ENCODE results near the gene THRB.

The THRB gene

GRCh38 chr3:24343084-24343783 lies 151.4 kb downstream of the THRB start:
- TF ChIP-seq, protein P1, sequence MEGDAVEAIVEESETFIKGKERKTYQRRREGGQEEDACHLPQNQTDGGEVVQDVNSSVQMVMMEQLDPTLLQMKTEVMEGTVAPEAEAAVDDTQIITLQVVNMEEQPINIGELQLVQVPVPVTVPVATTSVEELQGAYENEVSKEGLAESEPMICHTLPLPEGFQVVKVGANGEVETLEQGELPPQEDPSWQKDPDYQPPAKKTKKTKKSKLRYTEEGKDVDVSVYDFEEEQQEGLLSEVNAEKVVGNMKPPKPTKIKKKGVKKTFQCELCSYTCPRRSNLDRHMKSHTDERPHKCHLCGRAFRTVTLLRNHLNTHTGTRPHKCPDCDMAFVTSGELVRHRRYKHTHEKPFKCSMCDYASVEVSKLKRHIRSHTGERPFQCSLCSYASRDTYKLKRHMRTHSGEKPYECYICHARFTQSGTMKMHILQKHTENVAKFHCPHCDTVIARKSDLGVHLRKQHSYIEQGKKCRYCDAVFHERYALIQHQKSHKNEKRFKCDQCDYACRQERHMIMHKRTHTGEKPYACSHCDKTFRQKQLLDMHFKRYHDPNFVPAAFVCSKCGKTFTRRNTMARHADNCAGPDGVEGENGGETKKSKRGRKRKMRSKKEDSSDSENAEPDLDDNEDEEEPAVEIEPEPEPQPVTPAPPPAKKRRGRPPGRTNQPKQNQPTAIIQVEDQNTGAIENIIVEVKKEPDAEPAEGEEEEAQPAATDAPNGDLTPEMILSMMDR (IDR thresholded peaks at IDR 0.05; ENCODE audit: borderline replicate concordance, control extremely low read depth, extremely low read depth, insufficient read depth, missing control alignments), result no peak
- in situ Hi-C loops (cut with MboI; ENCODE audit: low sequenced_read_pairs, unreplicated experiment), result no loop called here
- no peak for DNase-seq (ENCODE audit: low spot score)

DNA sequence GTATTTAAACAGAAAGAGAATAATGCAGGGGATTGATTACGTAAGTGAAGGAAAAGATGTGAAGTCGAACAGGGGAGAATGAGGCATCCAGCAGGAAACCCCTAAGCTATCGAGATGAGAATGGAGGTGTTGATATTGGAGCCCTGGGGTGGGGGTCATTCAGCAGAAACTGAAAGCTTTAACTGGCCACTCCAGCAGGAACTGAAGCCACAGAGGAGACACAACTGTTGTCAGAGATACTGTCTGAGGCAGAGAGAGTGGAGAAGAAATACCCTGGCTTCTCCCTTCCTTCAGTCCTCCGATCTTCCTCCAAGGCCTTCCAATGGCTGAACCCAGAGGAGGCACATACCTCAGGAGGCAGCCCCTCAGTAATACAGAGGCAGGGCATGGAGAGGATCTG lies 152.4 kb downstream of the THRB start:
- DNase-seq (ENCODE audit: low spot score), result no peak
- TF ChIP-seq, protein P1 (IDR thresholded peaks at IDR 0.05; ENCODE audit: borderline replicate concordance, control extremely low read depth, extremely low read depth, insufficient read depth, missing control alignments), result no peak
- in situ Hi-C loops (cut with MboI; ENCODE audit: low sequenced_read_pairs, unreplicated experiment), result no loop called here

DNA sequence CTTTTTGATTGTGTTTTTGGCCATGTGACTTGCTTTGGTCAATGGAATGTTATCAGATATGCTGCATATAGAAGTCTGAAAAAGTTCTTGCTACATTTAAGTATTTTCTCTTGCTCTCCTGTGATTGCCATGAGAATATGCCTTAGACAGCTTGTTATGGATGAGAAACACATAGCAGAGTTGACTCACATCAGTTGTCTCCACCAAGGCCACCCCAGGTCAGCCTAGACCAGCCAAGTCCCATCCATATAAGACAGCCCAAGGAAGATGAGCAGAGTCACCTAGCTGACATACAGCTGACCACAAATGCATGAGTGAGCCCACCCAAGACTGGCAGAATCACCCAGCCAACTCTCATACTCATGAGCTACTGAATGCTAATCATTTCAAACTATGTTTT lies 153.0 kb downstream of the THRB start:
- in situ Hi-C loops (cut with MboI; ENCODE audit: low sequenced_read_pairs, unreplicated experiment), result no loop called here
- DNase-seq (ENCODE audit: low spot score), result no peak
- TF ChIP-seq, protein P1 (IDR thresholded peaks at IDR 0.05; ENCODE audit: borderline replicate concordance, control extremely low read depth, extremely low read depth, insufficient read depth, missing control alignments), result no peak

DNA sequence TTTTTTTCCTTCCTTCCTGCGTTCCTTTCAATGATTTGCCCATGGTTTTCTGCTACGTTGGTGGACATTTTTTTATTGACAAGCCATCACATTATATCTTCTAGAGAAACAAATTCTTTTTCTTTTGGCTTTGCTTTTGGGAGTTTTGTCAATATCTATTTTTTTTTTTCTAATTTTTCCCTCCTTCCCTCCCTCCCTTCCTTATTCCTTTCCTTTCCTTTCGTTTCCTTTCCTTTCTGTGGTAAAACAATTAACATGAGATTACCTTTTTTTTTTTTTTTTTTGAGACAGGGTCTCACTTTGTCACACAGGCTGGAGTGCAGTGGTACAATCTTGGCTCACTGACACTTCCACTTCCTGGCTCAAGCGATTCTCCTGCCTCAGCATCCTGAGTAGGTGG lies 153.7 kb downstream of the THRB start:
- no peak for DNase-seq (ENCODE audit: low spot score)
- TF ChIP-seq, protein P1 (IDR thresholded peaks at IDR 0.05; ENCODE audit: borderline replicate concordance, control extremely low read depth, extremely low read depth, insufficient read depth, missing control alignments), result no peak
- in situ Hi-C loops (cut with MboI; ENCODE audit: low sequenced_read_pairs, unreplicated experiment), result no loop called here

GRCh38 chr3:24340161-24340560 lies 154.5 kb downstream of the THRB start:
- TF ChIP-seq, protein P1 (IDR thresholded peaks at IDR 0.05; ENCODE audit: borderline replicate concordance, control extremely low read depth, extremely low read depth, insufficient read depth, missing control alignments), result no peak
- in situ Hi-C loops (cut with MboI; ENCODE audit: low sequenced_read_pairs, unreplicated experiment), result no loop called here
- no peak for DNase-seq (ENCODE audit: low spot score)

DNA sequence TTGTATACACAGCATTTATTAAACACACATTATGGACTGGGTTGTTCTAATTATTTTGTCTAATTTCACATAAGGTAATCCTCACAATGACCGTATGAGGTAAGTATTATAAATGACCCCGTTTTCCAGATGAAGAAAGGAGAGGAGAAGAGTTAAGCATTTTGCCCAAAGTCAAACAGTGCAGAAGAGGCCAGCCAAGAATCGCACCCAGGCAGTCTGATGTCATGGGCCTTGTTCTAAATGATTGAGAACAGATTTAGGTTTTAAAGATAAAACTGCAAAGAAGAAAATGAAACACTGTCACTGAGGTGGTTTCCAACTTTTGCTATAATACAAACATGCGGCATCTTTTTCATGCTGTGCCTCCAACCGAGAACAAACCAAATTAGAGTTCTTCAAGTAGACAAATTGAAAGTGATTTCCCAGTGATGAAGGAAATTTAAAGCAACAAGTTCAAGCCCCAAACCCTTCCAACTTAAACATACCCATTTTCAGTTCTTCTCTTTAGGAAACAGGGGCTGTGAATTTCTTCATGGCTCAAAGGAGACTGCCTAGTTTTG lies 155.3 kb downstream of the THRB start:
- DNase-seq (ENCODE audit: low spot score), result no peak
- TF ChIP-seq, protein P1 (IDR thresholded peaks at IDR 0.05; ENCODE audit: borderline replicate concordance, control extremely low read depth, extremely low read depth, insufficient read depth, missing control alignments), result no peak
- in situ Hi-C loops (cut with MboI; ENCODE audit: low sequenced_read_pairs, unreplicated experiment), result no loop called here

All from GM13976 (cell line).